ENCODE results near the gene SBF2.

GRCh38 chr11:10247011-10247410 is 47.0 kb downstream of the SBF2 start:
- TF ChIP-seq CTCF (IDR thresholded peaks at IDR 0.05) (no peak), POLR2A (IDR thresholded peaks at IDR 0.05) (no peak)
